Naive thymus-derived CD4-positive, alpha-beta T cell (primary cell): Measurements from ENCODE around the gene EFNA1. TPM values are rescaled to one million over a fixed set of nuclear protein-coding genes. Genes with fewer than 3 reads are reported as not detected.

Experiments used
- ATAC-seq: fragments of 150-1000 bp; cut with Tn5 transposase; 2 replicates; pipeline ENCODE4 v1.10.0; 2021; ENCODE audit warnings: mild to moderate bottlenecking, moderate library complexity
- CTCF ChIA-PET: fragments of 350-600 bp; sonication (Branson Sonifier 250); formaldehyde crosslinking; loops from one replicate; lab custom pipeline; 2021; ENCODE audit warnings: antibody characterized with exemption; lab: Charles Lee
- POLR2A ChIA-PET: fragments of 350-600 bp; sonication (Branson Sonifier 250); formaldehyde crosslinking; loops from one replicate; lab custom pipeline; 2021; ENCODE audit warnings: antibody characterized with exemption, inconsistent platforms; lab: Charles Lee
- DNase-seq, 9 donors: peaks; one replicate each; pipeline versions ENCODE4 v3.0.0 to v3.0.0-alpha.2; 2020 to 2022; ENCODE audit warnings: mixed read lengths in 1 of 9
- H3K27ac ChIP-seq: one replicate; pipeline ENCODE4 v1.7.0; 2013; ENCODE audit warnings: mild to moderate bottlenecking, low read depth, low read length, moderate library complexity
- H3K27me3 ChIP-seq, 2 donors: one replicate each; pipeline ENCODE4 v1.7.0; 2013; ENCODE audit warnings: low read length in 2 of 2, mild to moderate bottlenecking in 2 of 2, moderate library complexity in 2 of 2; ENCODE audit not compliant: control insufficient read depth in 2 of 2, insufficient read depth in 2 of 2
- H3K36me3 ChIP-seq, 3 experiments: 1 replicate in 2 of 3; 2 replicates in 1 of 3; pipeline ENCODE4 v1.7.0; 2013; ENCODE audit warnings: low read length in 3 of 3, mild to moderate bottlenecking in 3 of 3, moderate library complexity in 1 of 3; ENCODE audit not compliant: insufficient read depth in 3 of 3, control insufficient read depth in 2 of 3
- H3K4me1 ChIP-seq, 2 donors: one replicate each; pipeline ENCODE4 v1.7.0; 2013; ENCODE audit warnings: low read length in 2 of 2, mild to moderate bottlenecking in 2 of 2, moderate library complexity in 1 of 2; ENCODE audit not compliant: control insufficient read depth in 2 of 2, insufficient read depth in 2 of 2
- H3K4me3 ChIP-seq: 2 replicates; pipeline ENCODE4 v1.7.0; 2013; ENCODE audit warnings: mild to moderate bottlenecking, low read length
- H3K9me3 ChIP-seq, 3 experiments: 1 replicate in 2 of 3; 2 replicates in 1 of 3; pipeline ENCODE4 v1.7.0; 2013; ENCODE audit warnings: low read length in 3 of 3; ENCODE audit not compliant: control insufficient read depth in 2 of 3
- H3K27ac Mint-ChIP-seq, 9 donors: one replicate each; pipeline ENCODE4 v1.8.0; 2020 to 2022; ENCODE audit warnings: mixed read lengths in 9 of 9, mild to moderate bottlenecking in 8 of 9, moderate library complexity in 5 of 9, inconsistent platforms in 2 of 9
- H3K27me3 Mint-ChIP-seq, 5 donors: one replicate each; pipeline ENCODE4 v1.8.0; 2021 to 2022; ENCODE audit warnings: mixed read lengths in 5 of 5, mild to moderate bottlenecking in 1 of 5
- H3K36me3 Mint-ChIP-seq, 5 donors: one replicate each; pipeline ENCODE4 v1.8.0; 2020 to 2022; ENCODE audit warnings: mixed read lengths in 5 of 5, mild to moderate bottlenecking in 3 of 5, inconsistent platforms in 1 of 5
- H3K4me1 Mint-ChIP-seq, 7 donors: one replicate each; pipeline ENCODE4 v1.8.0; 2020 to 2022; ENCODE audit warnings: mixed read lengths in 7 of 7, mild to moderate bottlenecking in 3 of 7, inconsistent platforms in 1 of 7
- H3K4me3 Mint-ChIP-seq, 10 donors: one replicate each; pipeline ENCODE4 v1.8.0; 2020 to 2022; ENCODE audit warnings: mild to moderate bottlenecking in 10 of 10, mixed read lengths in 10 of 10, moderate library complexity in 6 of 10, inconsistent platforms in 2 of 10
- H3K9me3 Mint-ChIP-seq, 11 donors: one replicate each; pipeline ENCODE4 v1.8.0; 2020 to 2022; ENCODE audit warnings: mixed read lengths in 11 of 11, mild to moderate bottlenecking in 4 of 11, inconsistent platforms in 1 of 11, moderate library complexity in 1 of 11
- intact Hi-C, 2 donors: fragments of 100-400 bp; cut with micrococcal nuclease; formaldehyde crosslinking; loops; one replicate each; pipeline ENCODE4 v1.15.1; 2023
- polyA plus RNA-seq, 2 donors: library from polyadenylated mRNA; unstranded; fragments of 300-500 nt; fragmentation: Illumina TruSeq; gene quantifications; one replicate each; pipeline ENCODE4 v1.2.3, GENCODE V29; 2021
- total RNA-seq, 6 experiments: library from RNA in 5 of 6; stranded (reverse) in 5 of 6; gene quantifications; 1 replicate in 5 of 6; 2 replicates in 1 of 6; pipeline ENCODE4 v1.2.3 and lab custom pipeline; 2021 to 2026

The EFNA1 gene
- total and polyA plus RNA-seq, 7 experiments from 2014 or later, result 4.0 to 16.8 (median 7.1) TPM; not detected in 1

DNA sequence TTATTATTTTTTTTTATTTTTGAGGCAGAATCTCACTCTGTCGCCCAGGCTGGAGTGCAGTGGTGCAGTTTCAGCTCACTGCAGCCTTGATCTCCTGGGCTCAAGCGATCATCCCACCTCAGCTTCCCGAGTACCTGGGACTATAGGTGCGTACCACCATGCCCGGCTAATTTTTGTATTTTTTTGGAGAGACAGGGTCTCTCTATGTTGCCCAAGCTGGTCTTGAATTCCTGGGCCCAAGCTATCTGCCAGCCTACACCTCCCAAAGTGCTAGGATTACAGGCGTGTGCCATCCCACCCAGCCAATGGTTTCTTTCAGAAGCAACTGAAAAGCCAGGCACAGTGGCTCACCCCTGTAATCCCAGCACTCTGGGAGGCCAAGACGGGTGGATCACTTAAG is 43.1 kb downstream of the EFNA1 start:
- intact Hi-C loops, result loop anchor here (5.0 kb wide), 2 partner anchors 71 to 151 kb away; partner anchors contain the start of gene RUSC1 (in 1 of the 2)
- Mint-ChIP-seq H3K27ac (no peak overlapping the region), H3K9me3 (peaks cover 0 to 4% (median 0%) of the 10 kb centered on the region in 11 donors), H3K36me3 (peaks cover 3 to 17% (median 11%) of the 10 kb centered on the region in 5 donors), H3K27me3 (peaks cover 0 to 8% (median 0%) of the 10 kb centered on the region in 5 donors), H3K4me3 (peak overlapping the region in 2 of 10 donors; percentile 8 to 100), H3K4me1 (peaks cover 31 to 59% (median 45%) of the 10 kb centered on the region in 7 donors)
- H3K9me3 ChIP-seq, result no peaks in the 10 kb centered on the region
- DNase-seq (peak in 1 of 9 donors; percentile 18), ATAC-seq (no peak)
- H3K27ac ChIP-seq, result no peak overlapping the region
- ChIA-PET POLR2A (no interaction called here), CTCF (interaction anchor here (0.7 to 6.6 kb wide), 4 partner anchors 23 to 79 kb away, joined by 3 to 88 read pairs (median 6); no protein-coding TSS in a partner anchor)
- peaks cover 16 to 22% of the 10 kb centered on the region in 2 donors for H3K4me1 ChIP-seq
- H3K4me3 ChIP-seq, result no peak overlapping the region
- no peaks in the 10 kb centered on the region for H3K27me3 ChIP-seq
- H3K36me3 ChIP-seq, result peaks cover 0 to 24% (median 0%) of the 10 kb centered on the region in 3 experiments

DNA sequence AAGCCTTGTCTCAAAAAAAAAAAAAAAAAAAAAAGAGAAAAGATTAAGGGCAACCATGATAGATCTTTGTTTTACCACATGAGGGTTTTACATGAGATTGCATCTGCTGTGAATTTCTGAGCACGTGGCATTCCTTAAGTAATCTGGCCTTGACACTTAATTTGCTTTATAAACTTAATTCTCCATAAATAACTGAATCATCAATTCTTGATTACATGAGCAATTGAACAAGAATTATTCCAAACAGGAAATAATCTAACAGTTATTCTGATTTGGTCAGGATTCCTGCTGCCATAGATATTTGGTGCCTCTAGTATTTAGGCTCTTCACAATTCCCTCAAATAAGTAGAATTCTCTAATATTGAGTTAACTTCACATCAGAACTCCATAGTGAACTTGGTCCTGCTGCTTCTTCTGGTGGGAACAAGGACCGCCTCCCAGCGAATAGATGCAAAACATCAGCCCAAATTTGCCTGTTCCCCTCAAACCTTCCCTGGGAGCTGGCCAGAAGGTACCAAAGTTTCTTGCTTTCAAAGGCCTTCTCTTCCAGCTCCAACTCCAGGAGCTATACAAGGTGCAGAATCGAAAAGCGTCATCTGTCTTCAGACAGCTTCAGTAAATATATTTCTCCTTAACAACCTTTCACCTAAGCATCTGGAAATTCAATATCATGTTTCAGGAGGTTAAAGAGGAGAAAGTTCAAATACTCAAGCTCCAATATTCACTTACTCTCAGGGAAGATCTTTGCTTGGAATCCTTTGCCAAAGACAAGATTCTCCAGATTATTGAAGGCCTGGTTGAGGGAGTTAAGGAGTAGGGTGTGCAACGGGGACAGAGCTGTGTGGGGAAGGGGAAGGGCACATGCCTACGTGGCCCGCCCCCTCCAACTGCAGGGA is 44.4 kb downstream of the EFNA1 start:
- H3K36me3 ChIP-seq, result peaks cover 0 to 24% (median 0%) of the 10 kb centered on the region in 3 experiments
- peak overlapping the region; percentile 95 to 99 (median 98) for H3K27ac Mint-ChIP-seq
- peak; percentile 32 for ATAC-seq
- no peaks in the 10 kb centered on the region for H3K27me3 ChIP-seq
- peaks cover 0 to 6% (median 0%) of the 10 kb centered on the region in 5 donors for H3K27me3 Mint-ChIP-seq
- H3K4me1 ChIP-seq, result peaks cover 16 to 25% of the 10 kb centered on the region in 2 donors
- no peaks in the 10 kb centered on the region for H3K9me3 ChIP-seq
- peak overlapping the region; percentile 90 for H3K4me3 ChIP-seq
- H3K4me1 Mint-ChIP-seq, result peaks cover 37 to 68% (median 53%) of the 10 kb centered on the region in 7 donors
- H3K4me3 Mint-ChIP-seq, result peak overlapping the region; percentile 94 to 100 (median 98)
- peaks cover 3 to 23% (median 11%) of the 10 kb centered on the region in 5 donors for H3K36me3 Mint-ChIP-seq
- ChIA-PET CTCF (interaction anchor here (0.7 to 4.5 kb wide), 22 partner anchors 9 to 216 kb away, joined by 3 to 45 read pairs (median 5); partner anchors contain the start of genes EFNA4, MTX1, PBXIP1 and SCAMP3), POLR2A (interaction anchor here (1.0 to 5.1 kb wide), 8 partner anchors 22 to 189 kb away, joined by 3 to 30 read pairs (median 6); partner anchors contain the start of genes EFNA1 and FLAD1)
- H3K9me3 Mint-ChIP-seq, result peaks cover 0 to 4% (median 0%) of the 10 kb centered on the region in 11 donors
- intact Hi-C loops, result loop anchor here (2.0 to 5.0 kb wide), 5 partner anchors 70 to 883 kb away; partner anchors contain the start of genes UBE2Q1 (in 2 of the 2), LAMTOR2 (in 1 of the 2) and RUSC1 (in 1 of the 2)
- peak in 1 of 9 donors; percentile 15 for DNase-seq
- H3K27ac ChIP-seq, result peak overlapping the region; percentile 88

- H3K27ac Mint-ChIP-seq, result peak within 1 kb of the TSS; percentile 95 to 99 (median 98)
- Histone ChIP-seq H3K9me3 (no peaks in the 10 kb centered on the region), H3K27ac (peak within 1 kb of the TSS; percentile 88), H3K4me1 (peaks cover 11 to 18% of the 10 kb centered on the region in 2 donors), H3K27me3 (no peaks in the 10 kb centered on the region), H3K4me3 (peak within 1 kb of the TSS; percentile 90), H3K36me3 (peaks cover 0 to 30% (median 0%) of the 10 kb centered on the region in 3 experiments)
- POLR2A ChIA-PET, result interaction anchor here (0.6 to 5.1 kb wide), 13 partner anchors 21 to 218 kb away, joined by 3 to 30 read pairs (median 4); partner anchors contain the start of genes EFNA1 and FLAD1
- peak; percentile 91 for ATAC-seq
- DNase-seq, result peak; percentile 89 to 93 (median 92)
- H3K9me3 Mint-ChIP-seq, result peaks cover 0 to 4% (median 0%) of the 10 kb centered on the region in 11 donors
- CTCF ChIA-PET, result interaction anchor here (0.5 to 4.5 kb wide), 22 partner anchors 8 to 217 kb away, joined by 3 to 45 read pairs (median 5); partner anchors contain the start of genes EFNA4, ENTREP3, MTX1 and PBXIP1
- intact Hi-C loops, result loop anchor here (1.0 to 5.0 kb wide), 12 partner anchors 33 to 882 kb away; partner anchors contain the start of genes DPM3 (in 2 of the 2), UBE2Q1 (in 2 of the 2), CKS1B (in 1 of the 2) and EFNA4 (in 1 of the 2)
- peaks cover 32 to 60% (median 47%) of the 10 kb centered on the region in 7 donors for H3K4me1 Mint-ChIP-seq
- H3K27me3 Mint-ChIP-seq, result peaks cover 0 to 6% (median 0%) of the 10 kb centered on the region in 5 donors
- H3K4me3 Mint-ChIP-seq, result peak within 1 kb of the TSS; percentile 94 to 100 (median 98)
- H3K36me3 Mint-ChIP-seq, result peaks cover 6 to 27% (median 11%) of the 10 kb centered on the region in 5 donors
These were observed 45.2 kb downstream of the EFNA1 start, which contains the start of gene KRTCAP2 for GRCh38 chr1:155172732-155173477. TSS of gene KRTCAP2 (minus strand) at chr1:155173304. CDS start at chr1:155173224, 80 bp downstream.

GRCh38 chr1:155173478-155174323 is 46.0 kb downstream of the EFNA1 start, which contains the start of gene TRIM46:
TSS of gene TRIM46 (plus strand) at chr1:155173849. CDS start at chr1:155173967, 118 bp downstream.
- Histone ChIP-seq H3K4me1 (peaks cover 11 to 17% of the 10 kb centered on the region in 2 donors), H3K4me3 (peak within 1 kb of the TSS; percentile 90), H3K9me3 (no peaks in the 10 kb centered on the region), H3K27ac (peak within 1 kb of the TSS; percentile 88), H3K27me3 (no peaks in the 10 kb centered on the region), H3K36me3 (peaks cover 0 to 35% (median 0%) of the 10 kb centered on the region in 3 experiments)
- peak; percentile 20 for ATAC-seq
- Mint-ChIP-seq H3K36me3 (peaks cover 6 to 27% (median 11%) of the 10 kb centered on the region in 5 donors), H3K9me3 (peaks cover 0 to 4% (median 0%) of the 10 kb centered on the region in 11 donors), H3K4me1 (peaks cover 30 to 58% (median 45%) of the 10 kb centered on the region in 7 donors), H3K4me3 (peak within 1 kb of the TSS; percentile 94 to 100 (median 98)), H3K27ac (peak within 1 kb of the TSS; percentile 95 to 99 (median 98)), H3K27me3 (peaks cover 0 to 6% (median 0%) of the 10 kb centered on the region in 5 donors)
- ChIA-PET POLR2A (interaction anchor here (0.5 to 5.1 kb wide), 13 partner anchors 20 to 1041 kb away, joined by 3 to 30 read pairs (median 4); partner anchors contain the start of genes FLAD1 and SLC50A1), CTCF (interaction anchor here (0.5 to 4.5 kb wide), 25 partner anchors 11 to 525 kb away, joined by 3 to 45 read pairs (median 6); partner anchors contain the start of genes ENTREP3, MTX1, PBXIP1 and SCAMP3)
- intact Hi-C loops, result loop anchor here (1.0 to 5.0 kb wide), 12 partner anchors 33 to 881 kb away; partner anchors contain the start of genes DPM3 (in 2 of the 2), UBE2Q1 (in 2 of the 2), CKS1B (in 1 of the 2) and EFNA4 (in 1 of the 2)
- DNase-seq, result peak in 6 of 9 donors; percentile 42 to 79 (median 50)
